ENCODE measurements around the gene LCE3D. TPM values are rescaled to one million over a fixed set of nuclear protein-coding genes. Genes with fewer than 3 reads are reported as not detected.

Gene LCE3D, protein sequence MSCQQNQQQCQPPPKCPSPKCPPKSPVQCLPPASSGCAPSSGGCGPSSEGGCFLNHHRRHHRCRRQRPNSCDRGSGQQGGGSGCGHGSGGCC
- 6.0 TPM in 1 of 2 replicates, not detected in the other for total RNA-seq

DNA sequence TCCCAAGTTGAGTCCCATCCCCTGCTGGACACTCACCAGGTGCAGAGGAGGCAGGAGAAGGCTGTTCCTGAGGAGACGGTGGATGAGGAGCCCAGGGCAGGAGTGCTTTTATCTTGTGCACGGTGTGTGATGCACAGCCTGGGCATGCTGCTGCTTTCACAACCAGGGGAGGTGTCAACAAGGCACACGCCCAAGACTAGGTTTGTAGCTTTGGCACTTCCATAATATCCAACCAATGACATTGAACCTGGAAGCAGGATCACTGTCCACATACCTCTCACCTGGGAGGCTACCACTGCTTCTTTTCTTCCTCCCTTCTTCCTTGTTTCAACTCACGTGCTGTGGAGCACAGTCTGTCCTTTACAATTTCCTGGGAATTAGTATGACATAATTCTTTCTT is at the start of gene LCE3D:
TSS of gene LCE3D (minus strand) at position 84 of the 400 bp plus-strand sequence. CDS start 580 bp downstream, outside the sequence.

DNA sequence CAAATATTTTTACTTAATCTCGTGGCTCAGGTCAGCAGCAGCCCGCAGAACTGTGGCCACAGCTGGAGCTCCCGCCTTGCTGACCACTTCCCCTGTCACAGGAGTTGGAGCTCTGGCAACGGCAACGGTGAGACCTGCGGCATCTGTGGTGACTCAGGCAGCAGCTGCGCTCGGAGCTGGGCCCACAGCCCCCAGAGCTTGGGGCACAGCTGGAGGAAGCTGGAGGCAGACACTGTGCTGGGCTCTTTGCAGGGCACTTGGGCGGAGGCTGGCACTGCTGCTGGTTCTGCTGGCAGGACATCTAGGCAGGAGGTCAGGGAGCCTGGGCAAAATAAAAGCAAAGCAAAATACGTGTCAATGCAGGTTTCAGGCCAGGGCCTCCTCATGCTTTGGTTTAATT is 42.5 kb upstream of the LCE3D start, which contains the start of gene LCE3A:
TSS of gene LCE3A (minus strand) at position 301 of the 400 bp plus-strand sequence. CDS start at position 301, 0 bp downstream.

DNA sequence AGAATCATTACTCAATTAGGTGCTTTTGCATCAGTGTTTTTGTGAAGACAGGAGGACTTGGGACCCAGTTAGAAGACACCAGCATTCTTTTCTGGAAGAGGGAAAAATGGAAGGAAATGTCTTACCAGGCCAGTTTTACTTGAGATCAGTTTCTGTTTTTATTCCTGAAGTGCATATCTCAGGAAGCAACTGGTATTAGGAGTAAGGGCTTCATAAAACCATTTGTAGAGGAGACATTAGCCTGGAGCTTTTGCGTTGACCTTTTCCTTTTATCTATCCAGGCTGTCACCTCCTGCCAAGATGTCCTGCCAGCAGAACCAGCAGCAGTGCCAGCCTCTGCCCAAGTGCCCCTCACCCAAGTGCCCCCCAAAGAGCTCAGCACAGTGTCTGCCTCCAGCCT is 33.2 kb upstream of the LCE3D start, which contains the start of gene LCE3B:
TSS of gene LCE3B (plus strand) at position 301 of the 400 bp plus-strand sequence. CDS start at position 301, 0 bp downstream.

DNA sequence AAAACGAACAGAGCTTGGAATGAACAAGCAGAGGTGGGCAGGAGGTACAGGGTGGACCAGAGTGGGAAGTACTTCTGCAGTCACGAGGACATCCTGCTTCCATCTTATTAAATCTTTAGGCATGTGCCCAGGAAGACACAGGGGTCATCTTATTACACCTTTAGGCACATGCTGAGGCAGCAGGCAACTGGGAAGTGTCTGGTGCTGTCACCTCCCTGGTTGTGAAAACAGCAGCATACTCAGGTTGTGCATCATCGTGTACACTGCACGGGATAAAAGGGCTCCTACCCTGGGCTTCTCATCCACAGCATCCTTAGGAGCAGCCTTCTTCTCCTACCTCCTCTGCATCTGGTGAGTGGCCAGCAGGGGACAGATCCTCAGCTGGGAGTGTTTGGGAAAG is 19.6 kb upstream of the LCE3D start, which contains the start of gene LCE3C:
TSS of gene LCE3C (plus strand) at position 301 of the 400 bp plus-strand sequence. CDS start 498 bp downstream, outside the sequence.

DNA sequence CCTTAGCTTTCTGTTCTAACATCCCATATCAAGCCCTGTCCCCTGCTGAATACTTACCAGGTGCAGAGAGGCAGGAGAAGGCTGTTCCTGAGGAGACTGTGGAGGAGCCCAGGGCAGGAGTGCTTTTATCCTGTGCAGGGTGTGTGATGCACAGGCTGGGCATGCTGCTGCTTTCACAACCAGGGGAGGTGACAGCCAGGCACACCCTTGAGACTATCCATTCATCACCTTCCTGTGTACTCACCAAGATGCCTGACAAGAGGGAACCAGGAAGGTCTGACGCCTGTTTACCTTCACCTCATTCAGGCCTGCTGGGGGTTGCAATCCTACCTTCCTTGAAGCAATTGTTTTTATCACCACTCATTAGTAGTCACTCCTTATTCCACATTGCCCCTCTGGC is 13.6 kb downstream of the LCE3D start, which contains the start of gene LCE3E:
TSS of gene LCE3E (minus strand) at position 100 of the 400 bp plus-strand sequence. CDS start 572 bp downstream, outside the sequence.

Other genes with a start within 250 kb of the LCE3D start
- not detected in 2 replicates for gene FLG2, start 220.5 kb downstream of the LCE3D start, total RNA-seq
- not detected in 2 replicates for gene CRNN, start 166.3 kb downstream of the LCE3D start, total RNA-seq
- gene LCE5A, start 69.7 kb downstream of the LCE3D start, total RNA-seq, result not detected in 2 replicates
- gene CRCT1, start 66.0 kb downstream of the LCE3D start, total RNA-seq, result 0.23 and 5.9 TPM in 2 replicates
- 0.68 and 1.6 TPM in 2 replicates for gene LCE3E, start 13.7 kb downstream of the LCE3D start, total RNA-seq
- not detected in 2 replicates for gene LCE3C, start 19.7 kb upstream of the LCE3D start, total RNA-seq
- gene LCE3B, start 33.3 kb upstream of the LCE3D start, total RNA-seq, result not detected in 2 replicates
- not detected in 2 replicates for gene LCE3A, start 42.6 kb upstream of the LCE3D start, total RNA-seq
- gene LCE2D, start 82.9 kb upstream of the LCE3D start, total RNA-seq, result not detected in 2 replicates
- gene LCE2C, start 94.8 kb upstream of the LCE3D start, total RNA-seq, result not detected in 2 replicates
- not detected in 2 replicates for gene LCE2B, start 105.6 kb upstream of the LCE3D start, total RNA-seq
- not detected in 2 replicates for gene LCE2A, start 117.8 kb upstream of the LCE3D start, total RNA-seq
- not detected in 2 replicates for gene LCE4A, start 127.6 kb upstream of the LCE3D start, total RNA-seq
- gene KPRP, start 177.5 kb upstream of the LCE3D start, total RNA-seq, result 0.04 TPM in 1 of 2 replicates, not detected in the other
- not detected in 2 replicates for gene LCE1F, start 194.6 kb upstream of the LCE3D start, total RNA-seq
- gene LCE1E, start 205.7 kb upstream of the LCE3D start, total RNA-seq, result 0.91 TPM in 1 of 2 replicates, not detected in the other
- not detected in 2 replicates for gene LCE1D, start 216.2 kb upstream of the LCE3D start, total RNA-seq
- 1.1 and 9.9 TPM in 2 replicates for gene LCE1C, start 226.1 kb upstream of the LCE3D start, total RNA-seq
- 0.11 TPM in 1 of 2 replicates, not detected in the other for gene LCE1B, start 231.5 kb upstream of the LCE3D start, total RNA-seq
- gene LCE1A, start 247.0 kb upstream of the LCE3D start, total RNA-seq, result 2.9 TPM in 1 of 2 replicates, not detected in the other

Data from hair follicular keratinocyte (primary cell).